ENCODE data around the gene RBMS1.

The RBMS1 gene

GRCh38 chr2:160267692-160268091, 225.9 kb downstream of the RBMS1 start:
- peaks cover 0 to 16% of the 10 kb centered on the region in 2 donors for H3K9me3 ChIP-seq (replicated peaks in 1 of 2; ENCODE audit: control insufficient read depth in 2 of 2, insufficient read depth in 1 of 2, low read depth in 1 of 2, low read length in 2 of 2)
- H3K27ac ChIP-seq (replicated peaks; ENCODE audit: low read length): no peak overlapping the region
- H3K4ac ChIP-seq (ENCODE audit: low read length): no peak overlapping the region
- H3K79me1 ChIP-seq (ENCODE audit: low read depth, low read length): no peaks in the 10 kb centered on the region
- H4K91ac ChIP-seq (ENCODE audit: low read depth, low read length, poor library complexity): no peak overlapping the region
- H3K27me3 ChIP-seq (ENCODE audit: control insufficient read depth in 3 of 3, insufficient read depth in 3 of 3, low read depth in 1 of 3, low read length in 3 of 3): no peaks in the 10 kb centered on the region
- peaks cover 0 to 25% of the 10 kb centered on the region in 2 donors for H3K36me3 ChIP-seq (replicated peaks in 1 of 2; ENCODE audit: control insufficient read depth in 2 of 2, insufficient read depth in 2 of 2, low read length in 2 of 2)
- H2BK120ac ChIP-seq (ENCODE audit: low read depth, low read length): no peak overlapping the region
- H2BK15ac ChIP-seq (ENCODE audit: low read length): no peak overlapping the region
- H3K9ac ChIP-seq (ENCODE audit: low read depth, low read length, poor library complexity): no peak overlapping the region
- peaks cover 2 to 16% of the 10 kb centered on the region in 2 donors for H3K4me1 ChIP-seq (ENCODE audit: control insufficient read depth in 2 of 2, insufficient read depth in 1 of 2, low read depth in 1 of 2, low read length in 2 of 2)
- WGBS, 2 donors (ENCODE audit: extremely low coverage in 2 of 2, insufficient read length in 2 of 2, insufficient replicate concordance in 1 of 2): no CpG with 5 or more reads among the region's 1 CpG
- H2AK5ac ChIP-seq (ENCODE audit: low read depth, low read length): no peak overlapping the region
- DNase-seq (ENCODE audit: low spot score): no peak
- no peak overlapping the region for H2BK12ac ChIP-seq (ENCODE audit: low read length)
- H3K18ac ChIP-seq (ENCODE audit: low read length): no peak overlapping the region
- H3K4me2 ChIP-seq (ENCODE audit: insufficient read depth, low read length, poor library complexity, severe bottlenecking): no peak overlapping the region
- no peak overlapping the region for H3K14ac ChIP-seq (ENCODE audit: low read length)
- H4K8ac ChIP-seq (ENCODE audit: low read depth, low read length): no peak overlapping the region
- no peak overlapping the region for H2BK5ac ChIP-seq (ENCODE audit: low read length)
- H2AFZ ChIP-seq (ENCODE audit: low read length): no peak overlapping the region
- H3K23ac ChIP-seq (ENCODE audit: low read depth, low read length, poor library complexity): no peak overlapping the region
- no peak overlapping the region for H3K4me3 ChIP-seq (ENCODE audit: low read length in 2 of 2)

- no peak overlapping the region for H3K14ac ChIP-seq (ENCODE audit: low read length)
- no peak overlapping the region for H2BK15ac ChIP-seq (ENCODE audit: low read length)
- no peak overlapping the region for H2AK5ac ChIP-seq (ENCODE audit: low read depth, low read length)
- H3K4me2 ChIP-seq (ENCODE audit: insufficient read depth, low read length, poor library complexity, severe bottlenecking): no peak overlapping the region
- H3K27me3 ChIP-seq (ENCODE audit: control insufficient read depth in 3 of 3, insufficient read depth in 3 of 3, low read depth in 1 of 3, low read length in 3 of 3): no peaks in the 10 kb centered on the region
- H3K36me3 ChIP-seq (replicated peaks in 1 of 2; ENCODE audit: control insufficient read depth in 2 of 2, insufficient read depth in 2 of 2, low read length in 2 of 2): peaks cover 0 to 18% of the 10 kb centered on the region in 2 donors
- no peak overlapping the region for H3K9ac ChIP-seq (ENCODE audit: low read depth, low read length, poor library complexity)
- no peak overlapping the region for H2BK12ac ChIP-seq (ENCODE audit: low read length)
- H2BK120ac ChIP-seq (ENCODE audit: low read depth, low read length): no peak overlapping the region
- no peak for DNase-seq (ENCODE audit: low spot score)
- H3K18ac ChIP-seq (ENCODE audit: low read length): no peak overlapping the region
- no peaks in the 10 kb centered on the region for H3K79me1 ChIP-seq (ENCODE audit: low read depth, low read length)
- H2AFZ ChIP-seq (ENCODE audit: low read length): no peak overlapping the region
- peaks cover 2 to 16% of the 10 kb centered on the region in 2 donors for H3K4me1 ChIP-seq (ENCODE audit: control insufficient read depth in 2 of 2, insufficient read depth in 1 of 2, low read depth in 1 of 2, low read length in 2 of 2)
- no peak overlapping the region for H2BK5ac ChIP-seq (ENCODE audit: low read length)
- H3K9me3 ChIP-seq (replicated peaks in 1 of 2; ENCODE audit: control insufficient read depth in 2 of 2, insufficient read depth in 1 of 2, low read depth in 1 of 2, low read length in 2 of 2): peaks cover 0 to 16% of the 10 kb centered on the region in 2 donors
- no peak overlapping the region for H3K27ac ChIP-seq (replicated peaks; ENCODE audit: low read length)
- no peak overlapping the region for H4K91ac ChIP-seq (ENCODE audit: low read depth, low read length, poor library complexity)
- no peak overlapping the region for H3K4me3 ChIP-seq (ENCODE audit: low read length in 2 of 2)
- no CpG with 5 or more reads among the region's 4 CpGs for WGBS, 2 donors (ENCODE audit: extremely low coverage in 2 of 2, insufficient read length in 2 of 2, insufficient replicate concordance in 1 of 2)
- no peak overlapping the region for H3K4ac ChIP-seq (ENCODE audit: low read length)
- no peak overlapping the region for H4K8ac ChIP-seq (ENCODE audit: low read depth, low read length)
- H3K23ac ChIP-seq (ENCODE audit: low read depth, low read length, poor library complexity): no peak overlapping the region
These were observed 226.6 kb downstream of the RBMS1 start for GRCh38 chr2:160267022-160267421.

GRCh38 chr2:160266037-160266551, 227.5 kb downstream of the RBMS1 start:
- Histone ChIP-seq H3K79me1 (ENCODE audit: low read depth, low read length) (no peaks in the 10 kb centered on the region), H4K91ac (ENCODE audit: low read depth, low read length, poor library complexity) (no peak overlapping the region)

GRCh38 chr2:160264308-160264707, 229.3 kb downstream of the RBMS1 start:
- Histone ChIP-seq H3K9me3 (replicated peaks in 1 of 2; ENCODE audit: control insufficient read depth in 2 of 2, insufficient read depth in 1 of 2, low read depth in 1 of 2, low read length in 2 of 2) (no peaks in the 10 kb centered on the region), H2AFZ (ENCODE audit: low read length) (no peak overlapping the region), H3K23ac (ENCODE audit: low read depth, low read length, poor library complexity) (no peak overlapping the region), H3K79me1 (ENCODE audit: low read depth, low read length) (no peaks in the 10 kb centered on the region), H3K27me3 (ENCODE audit: control insufficient read depth in 3 of 3, insufficient read depth in 3 of 3, low read depth in 1 of 3, low read length in 3 of 3) (no peaks in the 10 kb centered on the region), H2BK120ac (ENCODE audit: low read depth, low read length) (no peak overlapping the region), H3K4me2 (ENCODE audit: insufficient read depth, low read length, poor library complexity, severe bottlenecking) (no peak overlapping the region), H2BK12ac (ENCODE audit: low read length) (no peak overlapping the region), H3K4me1 (ENCODE audit: control insufficient read depth in 2 of 2, insufficient read depth in 1 of 2, low read depth in 1 of 2, low read length in 2 of 2) (peaks cover 0 to 2% of the 10 kb centered on the region in 2 donors), H4K8ac (ENCODE audit: low read depth, low read length) (no peak overlapping the region), H3K4ac (ENCODE audit: low read length) (no peak overlapping the region), H3K27ac (replicated peaks; ENCODE audit: low read length) (no peak overlapping the region), H3K4me3 (ENCODE audit: low read length in 2 of 2) (no peak overlapping the region), H2BK15ac (ENCODE audit: low read length) (no peak overlapping the region), H3K18ac (ENCODE audit: low read length) (no peak overlapping the region), H2BK5ac (ENCODE audit: low read length) (no peak overlapping the region), H3K9ac (ENCODE audit: low read depth, low read length, poor library complexity) (no peak overlapping the region), H3K14ac (ENCODE audit: low read length) (no peak overlapping the region), H4K91ac (ENCODE audit: low read depth, low read length, poor library complexity) (no peak overlapping the region), H2AK5ac (ENCODE audit: low read depth, low read length) (no peak overlapping the region), H3K36me3 (replicated peaks in 1 of 2; ENCODE audit: control insufficient read depth in 2 of 2, insufficient read depth in 2 of 2, low read length in 2 of 2) (no peaks in the 10 kb centered on the region)
- DNase-seq (ENCODE audit: low spot score): no peak
- no CpG with 5 or more reads among the region's 1 CpG for WGBS, 2 donors (ENCODE audit: extremely low coverage in 2 of 2, insufficient read length in 2 of 2, insufficient replicate concordance in 1 of 2)

More at GRCh38 chr2:160266037-160266551, 227.5 kb downstream of the RBMS1 start:
- Histone ChIP-seq H2BK12ac (ENCODE audit: low read length) (no peak overlapping the region), H3K4me2 (ENCODE audit: insufficient read depth, low read length, poor library complexity, severe bottlenecking) (no peak overlapping the region), H3K9ac (ENCODE audit: low read depth, low read length, poor library complexity) (no peak overlapping the region), H4K8ac (ENCODE audit: low read depth, low read length) (no peak overlapping the region), H3K36me3 (replicated peaks in 1 of 2; ENCODE audit: control insufficient read depth in 2 of 2, insufficient read depth in 2 of 2, low read length in 2 of 2) (peaks cover 0 to 9% of the 10 kb centered on the region in 2 donors), H2AFZ (ENCODE audit: low read length) (no peak overlapping the region), H3K4me1 (ENCODE audit: control insufficient read depth in 2 of 2, insufficient read depth in 1 of 2, low read depth in 1 of 2, low read length in 2 of 2) (peaks cover 2 to 11% of the 10 kb centered on the region in 2 donors), H3K27ac (replicated peaks; ENCODE audit: low read length) (no peak overlapping the region), H3K27me3 (ENCODE audit: control insufficient read depth in 3 of 3, insufficient read depth in 3 of 3, low read depth in 1 of 3, low read length in 3 of 3) (no peaks in the 10 kb centered on the region), H3K18ac (ENCODE audit: low read length) (no peak overlapping the region), H2BK15ac (ENCODE audit: low read length) (no peak overlapping the region), H3K23ac (ENCODE audit: low read depth, low read length, poor library complexity) (no peak overlapping the region), H3K9me3 (replicated peaks in 1 of 2; ENCODE audit: control insufficient read depth in 2 of 2, insufficient read depth in 1 of 2, low read depth in 1 of 2, low read length in 2 of 2) (peaks cover 0 to 9% of the 10 kb centered on the region in 2 donors), H2BK120ac (ENCODE audit: low read depth, low read length) (no peak overlapping the region), H3K4me3 (ENCODE audit: low read length in 2 of 2) (no peak overlapping the region), H3K4ac (ENCODE audit: low read length) (no peak overlapping the region), H3K14ac (ENCODE audit: low read length) (no peak overlapping the region), H2AK5ac (ENCODE audit: low read depth, low read length) (no peak overlapping the region), H2BK5ac (ENCODE audit: low read length) (no peak overlapping the region)
- 100% methylated on average over 1 of the region's 7 CpGs; no CpG with 5 or more reads in 1 of the 2 donors for WGBS, 2 donors (ENCODE audit: extremely low coverage in 2 of 2, insufficient read length in 2 of 2, insufficient replicate concordance in 1 of 2)
- DNase-seq (ENCODE audit: low spot score): no peak
